Testis (tissue), 5 donors: Measurements from ENCODE around the gene LCE1D. TPM values are rescaled to one million over a fixed set of nuclear protein-coding genes. Genes with fewer than 3 reads are reported as not detected.

Experiments used
- DNase-seq: peaks from one replicate; pipeline ENCODE4 v3.0.0-alpha.2; 2019
- H3K27ac ChIP-seq, 2 donors: fragments of 200-600 bp; sonication (generic); one replicate each; pipeline ENCODE4 v1.5.1; 2019
- H3K27me3 ChIP-seq: fragments of 200-600 bp; sonication (generic); one replicate; pipeline ENCODE4 v1.5.1; 2019
- H3K36me3 ChIP-seq: fragments of 200-600 bp; sonication (generic); one replicate; pipeline ENCODE4 v1.5.1; 2017; ENCODE audit warnings: low read depth; ENCODE audit errors: missing control alignments
- H3K4me1 ChIP-seq: fragments of 200-600 bp; sonication (generic); one replicate; pipeline ENCODE4 v1.5.1; 2019
- H3K4me3 ChIP-seq, 2 donors: fragments of 200-600 bp; sonication (generic); one replicate each; pipeline ENCODE4 v1.5.1; 2017 to 2019
- H3K9me3 ChIP-seq: fragments of 200-600 bp; sonication (generic); one replicate; pipeline ENCODE4 v1.5.1; 2017
- POLR2A ChIP-seq: fragments of 450-650 bp; IDR thresholded peaks from one replicate; pipeline ENCODE4 v1.6.1; 2017; ENCODE audit warnings: antibody characterized with exemption, mild to moderate bottlenecking, moderate library complexity
- WGBS, 2 donors: methylation state at CpG; one replicate each; pipeline ENCODE4 v1.1.5; 2018; 5-methylcytosine and 5-hydroxymethylcytosine counted together
- intact Hi-C: fragments of 100-400 bp; cut with DNase I; formaldehyde crosslinking; loops from one replicate; pipeline ENCODE4 v1.15.1; 2023; ENCODE audit warnings: low total_unique reads
- long read RNA-seq, 2 donors: transcript quantifications; one replicate each; lab custom pipeline, GENCODE V29; 2026
- polyA plus RNA-seq: library from polyadenylated mRNA; stranded (reverse); fragments of 350-450 nt; fragmentation: Illumina TruSeq; extraction: RNeasy Lipid Tissue Mini Kit (QIAGEN cat#74804); gene quantifications from one replicate; pipeline ENCODE4 v1.2.3, GENCODE V29; 2014; ENCODE audit warnings: low read depth, low replicate concordance; ENCODE audit not compliant: insufficient read depth
- total RNA-seq, 2 donors: library from RNA; depleted of rRNA; stranded (reverse); fragments of >200 nt; gene quantifications; one replicate each; pipeline ENCODE4 v1.2.3, GENCODE V29; 2016
- TF ChIP-seq, protein P1 (sequence below), 3 experiments: fragments of 450-650 bp in 2 of 3; fragments of 200-600 bp in 1 of 3; sonication (generic) in 1 of 3; IDR thresholded peaks; one replicate each; pipeline ENCODE4 v1.5.1; 2016 to 2019; ENCODE audit warnings: antibody characterized with exemption in 3 of 3, mild to moderate bottlenecking in 2 of 3, moderate library complexity in 1 of 3

The LCE1D gene, protein sequence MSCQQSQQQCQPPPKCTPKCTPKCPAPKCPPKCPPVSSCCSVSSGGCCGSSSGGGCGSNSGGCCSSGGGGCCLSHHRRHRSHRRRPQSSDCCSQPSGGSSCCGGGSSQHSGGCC
- total RNA-seq (not detected), polyA plus RNA-seq (not detected)
- long read RNA-seq, donor 1: 0 reads
- long read RNA-seq, donor 2: 0 reads

- H3K4me1 ChIP-seq: no peaks in the 10 kb centered on the region
- intact Hi-C loops: no loop called here
- 47 to 59% methylated on average over 3 of the region's 3 CpGs for WGBS, 2 donors
- H3K4me3 ChIP-seq: no peak within 1 kb of the TSS
- no peaks in the 10 kb centered on the region for H3K36me3 ChIP-seq
- H3K27ac ChIP-seq: no peak within 1 kb of the TSS
- TF ChIP-seq, protein P1, sequence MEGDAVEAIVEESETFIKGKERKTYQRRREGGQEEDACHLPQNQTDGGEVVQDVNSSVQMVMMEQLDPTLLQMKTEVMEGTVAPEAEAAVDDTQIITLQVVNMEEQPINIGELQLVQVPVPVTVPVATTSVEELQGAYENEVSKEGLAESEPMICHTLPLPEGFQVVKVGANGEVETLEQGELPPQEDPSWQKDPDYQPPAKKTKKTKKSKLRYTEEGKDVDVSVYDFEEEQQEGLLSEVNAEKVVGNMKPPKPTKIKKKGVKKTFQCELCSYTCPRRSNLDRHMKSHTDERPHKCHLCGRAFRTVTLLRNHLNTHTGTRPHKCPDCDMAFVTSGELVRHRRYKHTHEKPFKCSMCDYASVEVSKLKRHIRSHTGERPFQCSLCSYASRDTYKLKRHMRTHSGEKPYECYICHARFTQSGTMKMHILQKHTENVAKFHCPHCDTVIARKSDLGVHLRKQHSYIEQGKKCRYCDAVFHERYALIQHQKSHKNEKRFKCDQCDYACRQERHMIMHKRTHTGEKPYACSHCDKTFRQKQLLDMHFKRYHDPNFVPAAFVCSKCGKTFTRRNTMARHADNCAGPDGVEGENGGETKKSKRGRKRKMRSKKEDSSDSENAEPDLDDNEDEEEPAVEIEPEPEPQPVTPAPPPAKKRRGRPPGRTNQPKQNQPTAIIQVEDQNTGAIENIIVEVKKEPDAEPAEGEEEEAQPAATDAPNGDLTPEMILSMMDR (IDR thresholded peaks at IDR 0.05): no peak
- TF ChIP-seq POLR2A: no peak
- H3K27me3 ChIP-seq: no peaks in the 10 kb centered on the region
- no peak for DNase-seq
- H3K9me3 ChIP-seq: no peaks in the 10 kb centered on the region
Observed at GRCh38 chr1:152796421-152796820, at the start of gene LCE1D. TSS of gene LCE1D (plus strand) at chr1:152796721. CDS start at chr1:152797795, 1,074 bp downstream.

GRCh38 chr1:152747831-152748230, 48.7 kb upstream of the LCE1D start:
- no peaks in the 10 kb centered on the region for H3K9me3 ChIP-seq
- WGBS, 2 donors: 68 to 71% methylated on average over 1 of the region's 1 CpG
- H3K27me3 ChIP-seq: no peaks in the 10 kb centered on the region
- no peak overlapping the region for H3K4me3 ChIP-seq
- DNase-seq: no peak
- TF ChIP-seq, protein P1 (IDR thresholded peaks at IDR 0.05): no peak
- no peak for TF ChIP-seq POLR2A
- no peak overlapping the region for H3K27ac ChIP-seq
- intact Hi-C loops: no loop called here
- no peaks in the 10 kb centered on the region for H3K4me1 ChIP-seq
- H3K36me3 ChIP-seq: no peaks in the 10 kb centered on the region

DNA sequence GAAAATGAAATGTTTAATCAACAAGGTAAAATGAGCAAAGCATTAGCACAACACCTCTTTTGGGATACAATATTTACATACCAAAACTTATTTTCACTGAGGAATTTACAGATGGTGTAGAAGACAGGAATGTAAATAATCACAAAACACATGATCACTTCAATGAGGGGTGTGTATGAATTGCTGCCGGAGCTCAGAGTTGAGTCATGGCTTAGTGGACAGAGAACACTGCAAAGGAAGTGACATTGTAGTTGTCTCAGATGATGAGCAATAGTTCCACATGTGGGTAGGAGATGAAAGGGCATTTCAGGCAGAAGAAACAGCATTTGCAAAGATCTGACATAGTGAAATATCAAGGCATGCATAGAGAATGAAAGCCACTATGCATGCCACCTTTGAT, 44.3 kb upstream of the LCE1D start:
- DNase-seq: no peak
- intact Hi-C loops: no loop called here
- H3K9me3 ChIP-seq: no peaks in the 10 kb centered on the region
- H3K4me1 ChIP-seq: no peaks in the 10 kb centered on the region
- H3K4me3 ChIP-seq: no peak overlapping the region
- TF ChIP-seq POLR2A: no peak
- TF ChIP-seq, protein P1 (IDR thresholded peaks at IDR 0.05): no peak
- H3K27ac ChIP-seq: no peak overlapping the region
- WGBS, 2 donors: 67 to 85% methylated on average over 1 of the region's 1 CpG
- H3K36me3 ChIP-seq: no peaks in the 10 kb centered on the region
- no peaks in the 10 kb centered on the region for H3K27me3 ChIP-seq

DNA sequence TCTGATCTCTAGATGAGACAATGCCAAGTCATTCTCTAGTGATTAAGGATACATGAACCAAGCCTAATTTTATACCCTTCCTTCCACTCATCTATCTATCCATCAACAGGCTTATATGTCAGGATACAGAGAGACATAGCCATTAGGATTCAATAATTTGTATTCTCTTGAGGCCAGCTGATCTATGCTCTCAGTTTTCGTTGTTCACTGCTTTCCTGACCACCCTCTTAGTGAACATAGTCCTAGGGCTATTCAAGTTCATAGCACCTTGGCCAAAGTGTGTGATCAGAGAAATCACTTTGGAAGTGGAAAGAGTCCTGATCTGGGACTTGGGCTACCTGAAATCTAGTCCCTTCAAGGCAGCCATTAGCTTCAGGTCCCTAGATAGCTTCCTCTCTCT, 42.9 kb upstream of the LCE1D start:
- no peak overlapping the region for H3K27ac ChIP-seq
- no peaks in the 10 kb centered on the region for H3K27me3 ChIP-seq
- no peaks in the 10 kb centered on the region for H3K36me3 ChIP-seq
- WGBS, 2 donors: 30 to 65% methylated on average over 1 of the region's 1 CpG
- H3K4me1 ChIP-seq: no peaks in the 10 kb centered on the region
- TF ChIP-seq, protein P1 (IDR thresholded peaks at IDR 0.05): no peak
- TF ChIP-seq POLR2A: no peak
- no peak overlapping the region for H3K4me3 ChIP-seq
- DNase-seq: no peak
- intact Hi-C loops: no loop called here
- no peaks in the 10 kb centered on the region for H3K9me3 ChIP-seq

DNA sequence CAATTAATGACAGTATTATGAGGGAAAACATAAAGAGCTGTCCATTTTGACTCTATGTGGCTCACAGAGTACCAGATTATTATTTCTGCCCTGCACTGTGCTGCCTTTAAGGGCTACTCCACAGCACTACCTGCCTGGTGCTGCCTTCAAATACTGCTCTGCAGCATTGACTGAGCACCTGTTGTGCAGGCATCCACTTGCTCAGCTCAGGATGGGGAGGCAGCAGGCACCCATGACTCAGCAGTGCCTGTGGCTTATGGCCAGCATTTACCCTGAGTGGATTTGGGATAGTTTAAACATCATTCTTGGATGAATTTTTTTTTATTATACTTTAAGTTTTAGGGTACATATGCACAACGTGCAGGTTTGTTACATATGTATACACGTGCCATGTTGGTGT, 39.6 kb upstream of the LCE1D start:
- no peaks in the 10 kb centered on the region for H3K9me3 ChIP-seq
- 77 to 82% methylated on average over 2 of the region's 2 CpGs for WGBS, 2 donors
- no peaks in the 10 kb centered on the region for H3K36me3 ChIP-seq
- intact Hi-C loops: no loop called here
- no peaks in the 10 kb centered on the region for H3K4me1 ChIP-seq
- no peak for DNase-seq
- no peak overlapping the region for H3K27ac ChIP-seq
- no peaks in the 10 kb centered on the region for H3K27me3 ChIP-seq
- TF ChIP-seq, protein P1 (IDR thresholded peaks at IDR 0.05): no peak
- TF ChIP-seq POLR2A: no peak
- no peak overlapping the region for H3K4me3 ChIP-seq
